Panc1 (cell line): ENCODE measurements around the gene CCDC183. TPM values are rescaled to one million over a fixed set of nuclear protein-coding genes. Genes with fewer than 3 reads are reported as not detected.

ENCODE experiments used
- ATAC-seq: fragments of 200-7000 bp; cut with Tn5 transposase; 2 replicates; pipeline ENCODE4 v1.9.1; 2020; ENCODE audit warnings: mild to moderate bottlenecking, moderate library complexity
- BruUV-seq: library from RNA; stranded (reverse); fragments of 400-500 nt; replicated peaks from 2 replicates; lab custom pipeline; 2021; lab: Mats Ljungman, UMichigan
- CTCF ChIA-PET: fragments of 300-600 bp; sonication (Branson Sonifier 250); formaldehyde crosslinking; loops from one replicate; lab custom pipeline; 2022; ENCODE audit warnings: antibody characterized with exemption; lab: Charles Lee
- POLR2A ChIA-PET: fragments of 300-600 bp; sonication (Branson Sonifier 250); formaldehyde crosslinking; loops from one replicate; lab custom pipeline; 2022; ENCODE audit warnings: antibody characterized with exemption; lab: Charles Lee
- DNase-seq: peaks from one replicate; pipeline ENCODE4 v3.0.0-alpha.2; 2010; ENCODE audit warnings: low read depth, low spot score
- H3K27ac ChIP-seq: 2 replicates; pipeline ENCODE4 v1.5.1; 2011; ENCODE audit warnings: mild to moderate bottlenecking, low read length, inconsistent platforms
- H3K27me3 ChIP-seq: fragments of 200-500 bp; sonication (Bioruptor generic); 2 replicates; pipeline ENCODE4 v1.6.0; 2014; ENCODE audit warnings: low read length, inconsistent platforms; ENCODE audit not compliant: control insufficient read depth, insufficient read depth
- H3K36me3 ChIP-seq: fragments of 200-500 bp; sonication (Bioruptor generic); 2 replicates; pipeline ENCODE4 v1.5.1; 2014; ENCODE audit warnings: inconsistent platforms, mild to moderate bottlenecking, low read length, moderate library complexity; ENCODE audit not compliant: control insufficient read depth, insufficient read depth
- H3K4me1 ChIP-seq: 2 replicates; pipeline ENCODE4 v1.5.1; 2011; ENCODE audit warnings: inconsistent platforms, mild to moderate bottlenecking, low read length, moderate library complexity; ENCODE audit not compliant: control insufficient read depth, insufficient read depth
- H3K4me3 ChIP-seq, 2 experiments: 2 replicates each; pipeline ENCODE4 v1.5.1; 2011 to 2012; ENCODE audit warnings: low read depth in 2 of 2, low read length in 2 of 2, mild to moderate bottlenecking in 2 of 2, inconsistent platforms in 1 of 2, moderate library complexity in 1 of 2
- H3K9me3 ChIP-seq: fragments of 200-500 bp; sonication (Bioruptor generic); 2 replicates; pipeline ENCODE4 v1.5.1; 2014; ENCODE audit warnings: low read depth, mild to moderate bottlenecking, inconsistent platforms, low read length, moderate library complexity; ENCODE audit not compliant: control insufficient read depth, insufficient read depth
- POLR2AphosphoS5 ChIP-seq: IDR thresholded peaks from 2 replicates; pipeline ENCODE4 v1.6.1; 2012; ENCODE audit warnings: mild to moderate bottlenecking, low read depth, low read length, moderate library complexity
- REST ChIP-seq, 2 experiments: IDR thresholded peaks; 2 replicates each; pipeline ENCODE4 v1.6.1; 2011 to 2012; ENCODE audit warnings: low read depth in 2 of 2, control low read depth in 1 of 2, low read length in 1 of 2, mild to moderate bottlenecking in 1 of 2, moderate library complexity in 1 of 2; ENCODE audit not compliant: insufficient read depth in 1 of 2
- SIN3A ChIP-seq: IDR thresholded peaks from 2 replicates; pipeline ENCODE4 v1.6.1; 2012; ENCODE audit warnings: low read depth, mild to moderate bottlenecking, low read length, moderate library complexity, borderline replicate concordance; ENCODE audit not compliant: insufficient read depth
- TCF7L2 ChIP-seq: IDR thresholded peaks from 2 replicates; pipeline ENCODE4 v1.6.1; 2011; ENCODE audit warnings: mild to moderate bottlenecking, low read depth, low read length, inconsistent platforms
- in situ Hi-C: cut with HindIII; loops from 2 replicates; pipeline ENCODE4 v1.10.0; 2016; ENCODE audit warnings: low sequenced_read_pairs, low pct_unique_long_range_greater_than_20kb
- intact Hi-C: fragments of 100-400 bp; cut with micrococcal nuclease; formaldehyde crosslinking; loops from one replicate; pipeline ENCODE4 v1.10.0; 2022; ENCODE audit not compliant: unreplicated experiment
- total RNA-seq: library from RNA; stranded (reverse); gene quantifications from one replicate; pipeline ENCODE4 v1.2.1, GENCODE V29; 2021; ENCODE audit not compliant: unreplicated experiment
- TF ChIP-seq, protein P1 (sequence below): fragments of 450-650 bp; IDR thresholded peaks from 2 replicates; pipeline ENCODE4 v1.5.1; 2017; ENCODE audit warnings: mild to moderate bottlenecking

The CCDC183 gene
- total RNA-seq, 1 experiment from 2014 or later = 0.62 TPM

GRCh38 chr9:136805207-136805740 is 9.1 kb downstream of the CCDC183 start:
- H3K4me3 ChIP-seq = no peak overlapping the region
- ChIA-PET POLR2A (no interaction called here), CTCF (no interaction called here)
- peaks cover 4% of the 10 kb centered on the region for H3K36me3 ChIP-seq
- TF ChIP-seq, protein P1, sequence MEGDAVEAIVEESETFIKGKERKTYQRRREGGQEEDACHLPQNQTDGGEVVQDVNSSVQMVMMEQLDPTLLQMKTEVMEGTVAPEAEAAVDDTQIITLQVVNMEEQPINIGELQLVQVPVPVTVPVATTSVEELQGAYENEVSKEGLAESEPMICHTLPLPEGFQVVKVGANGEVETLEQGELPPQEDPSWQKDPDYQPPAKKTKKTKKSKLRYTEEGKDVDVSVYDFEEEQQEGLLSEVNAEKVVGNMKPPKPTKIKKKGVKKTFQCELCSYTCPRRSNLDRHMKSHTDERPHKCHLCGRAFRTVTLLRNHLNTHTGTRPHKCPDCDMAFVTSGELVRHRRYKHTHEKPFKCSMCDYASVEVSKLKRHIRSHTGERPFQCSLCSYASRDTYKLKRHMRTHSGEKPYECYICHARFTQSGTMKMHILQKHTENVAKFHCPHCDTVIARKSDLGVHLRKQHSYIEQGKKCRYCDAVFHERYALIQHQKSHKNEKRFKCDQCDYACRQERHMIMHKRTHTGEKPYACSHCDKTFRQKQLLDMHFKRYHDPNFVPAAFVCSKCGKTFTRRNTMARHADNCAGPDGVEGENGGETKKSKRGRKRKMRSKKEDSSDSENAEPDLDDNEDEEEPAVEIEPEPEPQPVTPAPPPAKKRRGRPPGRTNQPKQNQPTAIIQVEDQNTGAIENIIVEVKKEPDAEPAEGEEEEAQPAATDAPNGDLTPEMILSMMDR = no peak
- TF ChIP-seq TCF7L2 (no peak), POLR2AphosphoS5 (no peak)
- no TSS peak for BruUV-seq
- intact Hi-C loops = no loop called here
- peaks cover 17% of the 10 kb centered on the region for H3K4me1 ChIP-seq
- in situ Hi-C loops = no loop called here
- H3K27ac ChIP-seq = no peak overlapping the region
- no peak for ATAC-seq
- H3K9me3 ChIP-seq = no peaks in the 10 kb centered on the region
- H3K27me3 ChIP-seq = no peaks in the 10 kb centered on the region
- no peak for DNase-seq

GRCh38 chr9:136806067-136806466 is 9.9 kb downstream of the CCDC183 start:
- ChIA-PET POLR2A (no interaction called here), CTCF (no interaction called here)
- ATAC-seq (no peak), DNase-seq (no peak)
- intact Hi-C loops = no loop called here
- no peak for TF ChIP-seq REST (IDR thresholded peaks at IDR 0.05; ENCODE audit: insufficient read depth in 1 of 2, low read depth in 2 of 2, low read length in 1 of 2)
- TF ChIP-seq SIN3A = no peak
- TF ChIP-seq, protein P1 = no peak
- no peak for TF ChIP-seq TCF7L2
- TF ChIP-seq POLR2AphosphoS5 = no peak
- Histone ChIP-seq H3K9me3 (no peaks in the 10 kb centered on the region), H3K36me3 (peaks cover 4% of the 10 kb centered on the region), H3K4me3 (no peak overlapping the region), H3K27me3 (no peaks in the 10 kb centered on the region), H3K4me1 (peaks cover 17% of the 10 kb centered on the region), H3K27ac (no peak overlapping the region)
- in situ Hi-C loops = no loop called here
- no TSS peak for BruUV-seq
